Prostate gland (tissue), 2 donors: ENCODE results near the gene TMEM196.

Experiments used
- POLR2A ChIP-seq: fragments of 450-650 bp; IDR thresholded peaks from one replicate; pipeline ENCODE4 v1.6.1; 2016; ENCODE audit warnings: antibody characterized with exemption, mild to moderate bottlenecking
- POLR2AphosphoS5 ChIP-seq: sonication (generic); formaldehyde crosslinking; IDR thresholded peaks from one replicate; pipeline ENCODE4 v1.6.1; 2017; ENCODE audit warnings: antibody characterized with exemption
- TF ChIP-seq, protein P1 (sequence below), 4 experiments: fragments of 200-600 bp in 2 of 4; fragments of 450-650 bp in 2 of 4; sonication (generic) in 2 of 4; IDR thresholded peaks; 1 replicate in 3 of 4; 2 replicates in 1 of 4; pipeline ENCODE4 v1.5.1; 2016 to 2019; ENCODE audit warnings: antibody characterized with exemption in 4 of 4, mild to moderate bottlenecking in 2 of 4, moderate library complexity in 2 of 4

DNA sequence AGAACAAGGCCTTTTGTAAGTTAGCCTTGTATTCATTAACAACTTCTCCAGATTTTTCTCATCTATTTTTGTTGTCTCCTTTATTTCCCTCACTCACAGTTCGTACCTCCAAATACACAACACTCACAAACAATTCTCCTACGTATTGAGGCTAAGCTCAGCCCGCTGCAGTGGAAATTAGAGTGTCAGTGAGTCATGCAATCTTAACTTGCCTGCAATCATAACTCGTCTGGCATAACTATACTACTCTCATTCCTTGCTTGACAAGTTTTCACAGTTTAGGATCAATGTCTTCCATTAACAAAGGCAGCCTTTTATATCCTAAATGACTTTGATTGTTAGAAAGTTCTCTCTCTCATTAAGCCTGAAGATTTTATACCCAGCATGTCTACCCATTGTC, 23.8 kb downstream of the TMEM196 start:
- TF ChIP-seq POLR2AphosphoS5 (no peak), POLR2A (no peak)
- TF ChIP-seq, protein P1, sequence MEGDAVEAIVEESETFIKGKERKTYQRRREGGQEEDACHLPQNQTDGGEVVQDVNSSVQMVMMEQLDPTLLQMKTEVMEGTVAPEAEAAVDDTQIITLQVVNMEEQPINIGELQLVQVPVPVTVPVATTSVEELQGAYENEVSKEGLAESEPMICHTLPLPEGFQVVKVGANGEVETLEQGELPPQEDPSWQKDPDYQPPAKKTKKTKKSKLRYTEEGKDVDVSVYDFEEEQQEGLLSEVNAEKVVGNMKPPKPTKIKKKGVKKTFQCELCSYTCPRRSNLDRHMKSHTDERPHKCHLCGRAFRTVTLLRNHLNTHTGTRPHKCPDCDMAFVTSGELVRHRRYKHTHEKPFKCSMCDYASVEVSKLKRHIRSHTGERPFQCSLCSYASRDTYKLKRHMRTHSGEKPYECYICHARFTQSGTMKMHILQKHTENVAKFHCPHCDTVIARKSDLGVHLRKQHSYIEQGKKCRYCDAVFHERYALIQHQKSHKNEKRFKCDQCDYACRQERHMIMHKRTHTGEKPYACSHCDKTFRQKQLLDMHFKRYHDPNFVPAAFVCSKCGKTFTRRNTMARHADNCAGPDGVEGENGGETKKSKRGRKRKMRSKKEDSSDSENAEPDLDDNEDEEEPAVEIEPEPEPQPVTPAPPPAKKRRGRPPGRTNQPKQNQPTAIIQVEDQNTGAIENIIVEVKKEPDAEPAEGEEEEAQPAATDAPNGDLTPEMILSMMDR (IDR thresholded peaks at IDR 0.05): no peak
